PC-9 (cell line): Measurements from ENCODE around the gene AGMO. TPM values are rescaled to one million over a fixed set of nuclear protein-coding genes. Genes with fewer than 3 reads are reported as not detected.
"Not testable (repeated sequence)": the region's sequence is repeated elsewhere in the genome, so short reads cannot be mapped to it uniquely, and the experiment has no call there.

Source experiments
- BruUV-seq: library from RNA; stranded (reverse); fragments of 400-500 nt; replicated peaks from 2 replicates; lab custom pipeline; 2021; lab: Mats Ljungman, UMichigan
- CTCF ChIA-PET: fragments of 300-600 bp; sonication (Branson Sonifier 250); formaldehyde crosslinking; loops from one replicate; lab custom pipeline; 2022; ENCODE audit warnings: antibody characterized with exemption; lab: Charles Lee
- POLR2A ChIA-PET: fragments of 300-600 bp; sonication (Branson Sonifier 250); formaldehyde crosslinking; loops from one replicate; lab custom pipeline; 2022; ENCODE audit warnings: antibody characterized with exemption; ENCODE audit not compliant: unreplicated experiment; lab: Charles Lee
- DNase-seq, 2 experiments: peaks; one replicate each; pipeline versions ENCODE4 v3.0.0 to v3.0.0-alpha.2; 2015 to 2022; ENCODE audit warnings: mixed read lengths in 1 of 2
- H2AFZ ChIP-seq: fragments of 200-600 bp; sonication (generic); 2 replicates; pipeline ENCODE4 v1.8.1; 2017; ENCODE audit warnings: antibody characterized with exemption
- H3F3A ChIP-seq: fragments of 200-600 bp; sonication (generic); 2 replicates; pipeline ENCODE4 v1.8.1; 2017; ENCODE audit warnings: antibody characterized with exemption, mild to moderate bottlenecking, low read depth; ENCODE audit not compliant: insufficient read depth
- H3K27ac ChIP-seq: fragments of 200-600 bp; sonication (generic); 2 replicates; pipeline ENCODE4 v1.6.1; 2016; ENCODE audit warnings: mixed run types
- H3K27me3 ChIP-seq: fragments of 200-600 bp; sonication (generic); 2 replicates; pipeline ENCODE4 v1.6.1; 2016; ENCODE audit warnings: low read depth, mixed run types; ENCODE audit not compliant: insufficient read depth
- H3K36me3 ChIP-seq: fragments of 200-600 bp; sonication (generic); 2 replicates; pipeline ENCODE4 v1.6.1; 2016; ENCODE audit warnings: low read depth, mixed run types
- H3K4me1 ChIP-seq: fragments of 200-600 bp; sonication (generic); replicated peaks from 2 replicates; pipeline ENCODE4 v1.6.1; 2016; ENCODE audit warnings: mixed run types; ENCODE audit not compliant: insufficient read depth
- H3K4me2 ChIP-seq: fragments of 200-600 bp; sonication (generic); 2 replicates; pipeline ENCODE4 v1.6.1; 2017; ENCODE audit warnings: mixed run types
- H3K4me3 ChIP-seq: fragments of 200-600 bp; sonication (generic); 2 replicates; pipeline ENCODE4 v1.6.1; 2016; ENCODE audit warnings: mixed run types
- H3K79me2 ChIP-seq: fragments of 200-600 bp; sonication (generic); 2 replicates; pipeline ENCODE4 v1.6.1; 2017; ENCODE audit warnings: low read depth, mixed run types
- H3K9me2 ChIP-seq: fragments of 200-600 bp; sonication (generic); 2 replicates; pipeline ENCODE4 v1.8.1; 2017; ENCODE audit warnings: mild to moderate bottlenecking; ENCODE audit not compliant: insufficient read depth
- H3K9me3 ChIP-seq: fragments of 200-600 bp; sonication (generic); 2 replicates; pipeline ENCODE4 v1.8.1; 2016; ENCODE audit warnings: low read depth; ENCODE audit not compliant: insufficient read depth
- H4K20me1 ChIP-seq: fragments of 200-600 bp; sonication (generic); 2 replicates; pipeline ENCODE4 v1.8.1; 2017; ENCODE audit not compliant: insufficient read depth
- EZH2 ChIP-seq: fragments of 200-600 bp; sonication (generic); IDR thresholded peaks from 2 replicates; pipeline ENCODE4 v1.8.0; 2017; ENCODE audit warnings: antibody characterized with exemption, low read depth
- intact Hi-C: fragments of 100-400 bp; cut with micrococcal nuclease; formaldehyde crosslinking; loops from one replicate; pipeline ENCODE4 v1.10.0; 2022; ENCODE audit not compliant: unreplicated experiment
- total RNA-seq: library from RNA; stranded (reverse); gene quantifications from 2 replicates; pipeline ENCODE4 v1.2.3, GENCODE V29; 2021
- TF ChIP-seq, protein P1 (sequence below): fragments of 200-600 bp; sonication (generic); conservative IDR thresholded peaks from 2 replicates; pipeline ENCODE4 v1.6.1; 2017; ENCODE audit warnings: mixed run types, antibody characterized with exemption, mild to moderate bottlenecking, moderate library complexity

Gene AGMO
- total RNA-seq, 1 experiment from 2014 or later = not detected

DNA sequence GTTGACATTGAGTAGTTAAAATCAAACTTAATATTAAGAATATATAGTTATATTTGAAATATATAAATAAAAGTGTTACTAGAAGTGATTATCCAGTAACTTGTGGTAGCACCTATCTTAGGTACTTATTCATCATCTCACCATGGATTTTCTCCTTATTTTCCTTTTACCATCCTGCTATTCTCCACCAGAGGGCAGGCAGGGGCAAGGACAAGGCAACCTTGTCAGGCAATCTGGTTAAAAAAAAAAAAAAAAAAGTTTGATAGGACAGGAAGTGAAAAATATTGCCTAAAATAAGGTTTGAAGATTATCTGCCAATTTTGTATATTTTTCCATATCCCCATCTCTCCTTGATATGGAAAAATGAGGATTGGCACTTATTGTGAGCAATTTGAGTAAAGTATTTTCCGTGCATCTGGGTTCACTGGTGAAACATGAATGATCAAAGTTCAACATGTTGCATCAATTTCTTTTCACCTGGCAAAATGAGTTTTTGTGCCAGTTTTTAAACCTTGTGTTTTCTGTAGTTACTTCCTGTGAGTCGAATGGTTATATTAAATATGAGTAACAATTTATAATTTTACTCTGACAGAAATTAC, 256.7 kb downstream of the AGMO start:
- CTCF ChIA-PET = interaction anchor here (0.6 kb wide), 1 partner anchor 12 kb away, joined by 3 read pairs; no protein-coding TSS in a partner anchor

DNA sequence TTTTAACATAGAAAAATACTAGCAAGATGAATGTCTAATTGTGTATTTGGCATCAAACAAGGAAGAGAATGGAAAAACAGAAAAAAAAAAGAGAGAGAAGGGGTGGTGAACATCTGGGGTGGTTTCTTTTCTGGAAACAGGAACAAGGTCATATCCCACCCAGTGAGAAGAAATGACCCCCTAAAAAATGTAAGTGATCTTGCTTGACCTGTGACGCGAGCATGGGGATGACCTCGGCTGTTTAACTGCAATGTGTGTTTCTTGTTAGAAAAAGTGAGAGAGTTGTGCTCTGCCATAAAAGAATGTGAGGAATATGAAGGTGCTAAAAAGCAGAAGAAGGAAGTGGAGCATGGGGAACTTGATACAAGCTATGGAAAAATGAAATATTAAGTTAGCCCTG, 258.5 kb downstream of the AGMO start:
- no peak for DNase-seq
- CTCF ChIA-PET = interaction anchor here (0.7 kb wide), 1 partner anchor 535 kb away, joined by 4 read pairs; no protein-coding TSS in a partner anchor
- H4K20me1 ChIP-seq = no peaks in the 10 kb centered on the region
- no peaks in the 10 kb centered on the region for H3K27me3 ChIP-seq
- no peaks in the 10 kb centered on the region for H3K36me3 ChIP-seq
- no peaks in the 10 kb centered on the region for H3K4me1 ChIP-seq
- no TSS peak for BruUV-seq
- H3K9me2 ChIP-seq = no peaks in the 10 kb centered on the region
- POLR2A ChIA-PET = no interaction called here
- H3K9me3 ChIP-seq = peaks cover 1% of the 10 kb centered on the region; the same call in 1 of the 2 replicates
- no peak overlapping the region for H2AFZ ChIP-seq
- intact Hi-C loops = loop anchor here (5.0 kb wide), 1 partner anchor 586 kb away; no protein-coding TSS in a partner anchor
- no peaks in the 10 kb centered on the region for H3F3A ChIP-seq
- no peaks in the 10 kb centered on the region for H3K79me2 ChIP-seq
- no peak overlapping the region for H3K27ac ChIP-seq
- H3K4me2 ChIP-seq = no peak overlapping the region
- TF ChIP-seq EZH2 = no peak
- TF ChIP-seq, protein P1, sequence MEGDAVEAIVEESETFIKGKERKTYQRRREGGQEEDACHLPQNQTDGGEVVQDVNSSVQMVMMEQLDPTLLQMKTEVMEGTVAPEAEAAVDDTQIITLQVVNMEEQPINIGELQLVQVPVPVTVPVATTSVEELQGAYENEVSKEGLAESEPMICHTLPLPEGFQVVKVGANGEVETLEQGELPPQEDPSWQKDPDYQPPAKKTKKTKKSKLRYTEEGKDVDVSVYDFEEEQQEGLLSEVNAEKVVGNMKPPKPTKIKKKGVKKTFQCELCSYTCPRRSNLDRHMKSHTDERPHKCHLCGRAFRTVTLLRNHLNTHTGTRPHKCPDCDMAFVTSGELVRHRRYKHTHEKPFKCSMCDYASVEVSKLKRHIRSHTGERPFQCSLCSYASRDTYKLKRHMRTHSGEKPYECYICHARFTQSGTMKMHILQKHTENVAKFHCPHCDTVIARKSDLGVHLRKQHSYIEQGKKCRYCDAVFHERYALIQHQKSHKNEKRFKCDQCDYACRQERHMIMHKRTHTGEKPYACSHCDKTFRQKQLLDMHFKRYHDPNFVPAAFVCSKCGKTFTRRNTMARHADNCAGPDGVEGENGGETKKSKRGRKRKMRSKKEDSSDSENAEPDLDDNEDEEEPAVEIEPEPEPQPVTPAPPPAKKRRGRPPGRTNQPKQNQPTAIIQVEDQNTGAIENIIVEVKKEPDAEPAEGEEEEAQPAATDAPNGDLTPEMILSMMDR = no peak
- H3K4me3 ChIP-seq = no peak overlapping the region

More for the DNA sequence above, 256.7 kb downstream of the AGMO start:
- intact Hi-C loops = loop anchor here (1.0 to 5.0 kb wide), 3 partner anchors 288 to 766 kb away; no protein-coding TSS in a partner anchor
- Histone ChIP-seq H3K9me3 (peaks cover 3% of the 10 kb centered on the region; the same call in 1 of the 2 replicates), H3K36me3 (no peaks in the 10 kb centered on the region), H3K27ac (no peak overlapping the region), H2AFZ (no peak overlapping the region), H4K20me1 (no peaks in the 10 kb centered on the region), H3F3A (no peaks in the 10 kb centered on the region), H3K4me3 (no peak overlapping the region), H3K9me2 (no peaks in the 10 kb centered on the region), H3K4me1 (no peaks in the 10 kb centered on the region), H3K4me2 (no peak overlapping the region), H3K79me2 (no peaks in the 10 kb centered on the region), H3K27me3 (no peaks in the 10 kb centered on the region)
- peak; percentile 46 to 50 for DNase-seq
- TF ChIP-seq, protein P1 = peak; percentile 86
- no peak for TF ChIP-seq EZH2
- no TSS peak for BruUV-seq
- POLR2A ChIA-PET = no interaction called here

DNA sequence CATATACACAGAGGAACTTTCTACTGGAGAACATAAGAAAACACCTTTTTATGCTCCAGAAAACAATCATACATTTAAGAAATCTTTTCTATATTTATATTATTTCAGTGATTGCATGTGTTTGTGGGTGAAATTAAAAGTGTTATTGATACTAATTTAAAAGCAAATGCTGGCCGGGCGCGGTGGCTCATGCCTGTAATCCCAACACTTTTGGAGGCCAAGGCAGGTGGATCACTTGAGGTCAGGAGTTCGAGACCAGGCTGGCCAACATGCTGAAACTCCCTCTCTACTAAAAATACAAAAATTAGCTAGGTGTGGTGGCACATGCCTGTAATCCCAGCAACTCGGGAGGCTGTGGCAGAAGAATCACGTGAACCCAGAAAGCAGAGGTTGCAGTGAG, 260.8 kb downstream of the AGMO start:
- H3F3A ChIP-seq, H3K9me2 ChIP-seq, H4K20me1 ChIP-seq, DNase-seq, H3K4me2 ChIP-seq, H3K9me3 ChIP-seq, BruUV-seq, H3K36me3 ChIP-seq, POLR2A ChIA-PET, H3K4me3 ChIP-seq, H3K4me1 ChIP-seq, CTCF ChIA-PET, H2AFZ ChIP-seq, H3K79me2 ChIP-seq, H3K27ac ChIP-seq, H3K27me3 ChIP-seq: not testable (repeated sequence)
- intact Hi-C loops = loop anchor here (5.0 kb wide), 1 partner anchor 584 kb away; no protein-coding TSS in a partner anchor
